ENCODE results near the gene KBTBD12. TPM values are rescaled to one million over a fixed set of nuclear protein-coding genes. Genes with fewer than 3 reads are reported as not detected.

Gene KBTBD12
- total and polyA plus RNA-seq, 10 of the 15 experiments (the other 5 are each of a cell fraction or from before 2014, with no cell fraction given), result 0.01 to 0.11 TPM; not detected in 8

- ATAC-seq, result no peak
- Histone ChIP-seq H3K4me2 (ENCODE audit: control insufficient read depth, insufficient read depth) (no peak overlapping the region), H3K9ac (ENCODE audit: control insufficient read depth, insufficient read depth, low read length) (no peak overlapping the region), H2AFZ (ENCODE audit: control insufficient read depth, low read depth, low read length) (no peak overlapping the region), H3K79me2 (ENCODE audit: control insufficient read depth, insufficient read depth, low read length) (no peaks in the 10 kb centered on the region), H3K4me3 (no peak overlapping the region), H3K36me3 (ENCODE audit: control insufficient read depth in 2 of 2, insufficient read depth in 2 of 2, low read length in 1 of 2) (no peaks in the 10 kb centered on the region), H3K27ac (ENCODE audit: control insufficient read depth, insufficient read depth) (no peak overlapping the region), H4K20me1 (ENCODE audit: control insufficient read depth, insufficient read depth) (no peaks in the 10 kb centered on the region), H3K4me1 (ENCODE audit: control insufficient read depth, insufficient read depth, low read length) (no peaks in the 10 kb centered on the region), H3K9me3 (replicated peaks; ENCODE audit: control insufficient read depth, insufficient read depth, low read length) (no peaks in the 10 kb centered on the region), H3K27me3 (replicated peaks in 1 of 2; ENCODE audit: control insufficient read depth in 2 of 2, insufficient read depth in 2 of 2, low read length in 1 of 2) (0 out of 4 replicates have a peak, but pooled peaks cover 0 to 1% of the 10 kb centered on the region in 2 experiments)
- CTCF ChIA-PET, result interaction anchor here (0.6 to 3.5 kb wide), 2 partner anchors 10 to 300 kb away, joined by 3 to 16 read pairs; no protein-coding TSS in a partner anchor
- intact Hi-C loops (cut with micrococcal nuclease; ENCODE audit: unreplicated experiment) (no loop called here), in situ Hi-C loops (cut with MboI) (no loop called here)
- no peak for FAIRE-seq
- DNase-seq (ENCODE audit: low read depth, low spot score), result no peak
- SMC1A ChIA-PET (ENCODE audit: uncharacterized antibody, unreplicated experiment), result interaction anchor here (1.0 to 1.7 kb wide), 3 partner anchors 13 to 395 kb away, joined by 3 to 5 read pairs (median 3); no protein-coding TSS in a partner anchor
- RAD21 ChIA-PET (ENCODE audit: unreplicated experiment), result interaction anchor here (1.0 to 1.1 kb wide), 2 partner anchors 9 to 12 kb away, joined by 3 read pairs; no protein-coding TSS in a partner anchor
- TF ChIP-seq, protein P1, sequence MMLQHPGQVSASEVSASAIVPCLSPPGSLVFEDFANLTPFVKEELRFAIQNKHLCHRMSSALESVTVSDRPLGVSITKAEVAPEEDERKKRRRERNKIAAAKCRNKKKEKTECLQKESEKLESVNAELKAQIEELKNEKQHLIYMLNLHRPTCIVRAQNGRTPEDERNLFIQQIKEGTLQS (IDR thresholded peaks at IDR 0.05; ENCODE audit: borderline replicate concordance, extremely low read depth, low read depth, low read length), result no peak
- TF ChIP-seq, protein P2, sequence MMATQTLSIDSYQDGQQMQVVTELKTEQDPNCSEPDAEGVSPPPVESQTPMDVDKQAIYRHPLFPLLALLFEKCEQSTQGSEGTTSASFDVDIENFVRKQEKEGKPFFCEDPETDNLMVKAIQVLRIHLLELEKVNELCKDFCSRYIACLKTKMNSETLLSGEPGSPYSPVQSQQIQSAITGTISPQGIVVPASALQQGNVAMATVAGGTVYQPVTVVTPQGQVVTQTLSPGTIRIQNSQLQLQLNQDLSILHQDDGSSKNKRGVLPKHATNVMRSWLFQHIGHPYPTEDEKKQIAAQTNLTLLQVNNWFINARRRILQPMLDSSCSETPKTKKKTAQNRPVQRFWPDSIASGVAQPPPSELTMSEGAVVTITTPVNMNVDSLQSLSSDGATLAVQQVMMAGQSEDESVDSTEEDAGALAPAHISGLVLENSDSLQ (IDR thresholded peaks at IDR 0.05), result no peak
- no peak for TF ChIP-seq NR2C2 (IDR thresholded peaks at IDR 0.05; ENCODE audit: borderline replicate concordance, control insufficient read depth, insufficient read length, low read depth)
- no peak for TF ChIP-seq SKIL (IDR thresholded peaks at IDR 0.05; ENCODE audit: low read depth, poor library complexity, severe bottlenecking)
- TF ChIP-seq REST (IDR thresholded peaks at IDR 0.05; ENCODE audit: low read depth, low read length), result no peak
- TF ChIP-seq SUPT20H (IDR thresholded peaks at IDR 0.05; ENCODE audit: borderline replicate concordance, control insufficient read depth, low read depth, low read length), result no peak
- TF ChIP-seq, protein P3, sequence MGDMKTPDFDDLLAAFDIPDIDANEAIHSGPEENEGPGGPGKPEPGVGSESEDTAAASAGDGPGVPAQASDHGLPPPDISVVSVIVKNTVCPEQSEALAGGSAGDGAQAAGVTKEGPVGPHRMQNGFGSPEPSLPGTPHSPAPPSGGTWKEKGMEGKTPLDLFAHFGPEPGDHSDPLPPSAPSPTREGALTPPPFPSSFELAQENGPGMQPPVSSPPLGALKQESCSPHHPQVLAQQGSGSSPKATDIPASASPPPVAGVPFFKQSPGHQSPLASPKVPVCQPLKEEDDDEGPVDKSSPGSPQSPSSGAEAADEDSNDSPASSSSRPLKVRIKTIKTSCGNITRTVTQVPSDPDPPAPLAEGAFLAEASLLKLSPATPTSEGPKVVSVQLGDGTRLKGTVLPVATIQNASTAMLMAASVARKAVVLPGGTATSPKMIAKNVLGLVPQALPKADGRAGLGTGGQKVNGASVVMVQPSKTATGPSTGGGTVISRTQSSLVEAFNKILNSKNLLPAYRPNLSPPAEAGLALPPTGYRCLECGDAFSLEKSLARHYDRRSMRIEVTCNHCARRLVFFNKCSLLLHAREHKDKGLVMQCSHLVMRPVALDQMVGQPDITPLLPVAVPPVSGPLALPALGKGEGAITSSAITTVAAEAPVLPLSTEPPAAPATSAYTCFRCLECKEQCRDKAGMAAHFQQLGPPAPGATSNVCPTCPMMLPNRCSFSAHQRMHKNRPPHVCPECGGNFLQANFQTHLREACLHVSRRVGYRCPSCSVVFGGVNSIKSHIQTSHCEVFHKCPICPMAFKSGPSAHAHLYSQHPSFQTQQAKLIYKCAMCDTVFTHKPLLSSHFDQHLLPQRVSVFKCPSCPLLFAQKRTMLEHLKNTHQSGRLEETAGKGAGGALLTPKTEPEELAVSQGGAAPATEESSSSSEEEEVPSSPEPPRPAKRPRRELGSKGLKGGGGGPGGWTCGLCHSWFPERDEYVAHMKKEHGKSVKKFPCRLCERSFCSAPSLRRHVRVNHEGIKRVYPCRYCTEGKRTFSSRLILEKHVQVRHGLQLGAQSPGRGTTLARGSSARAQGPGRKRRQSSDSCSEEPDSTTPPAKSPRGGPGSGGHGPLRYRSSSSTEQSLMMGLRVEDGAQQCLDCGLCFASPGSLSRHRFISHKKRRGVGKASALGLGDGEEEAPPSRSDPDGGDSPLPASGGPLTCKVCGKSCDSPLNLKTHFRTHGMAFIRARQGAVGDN (IDR thresholded peaks at IDR 0.05), result no peak
- no peak for TF ChIP-seq SREBF1 (IDR thresholded peaks at IDR 0.05; ENCODE audit: low read length)
- no peak for TF ChIP-seq NFYB (IDR thresholded peaks at IDR 0.05; ENCODE audit: insufficient read depth, low read depth, low read length)
- no peak for TF ChIP-seq ZBED1 (IDR thresholded peaks at IDR 0.05; ENCODE audit: borderline replicate concordance)
- POLR2A ChIA-PET, result no interaction called here
- no TSS peak for BruUV-seq (replicated peaks)
- WGBS (ENCODE audit: insufficient coverage, insufficient replicate concordance, low lambda C conversion rate, missing lambda C conversion rate), result 15% methylated on average over 3 of the region's 3 CpGs
Observed at GRCh38 chr3:127948211-127948610, 33.2 kb downstream of the KBTBD12 start.

Measured in GM12878 (cell line).